Germinal center (tissue), 1 donor: ENCODE measurements around the gene ATG9A.
"Not testable (repeated sequence)": the region's sequence is repeated elsewhere in the genome, so short reads cannot be mapped to it uniquely, and the experiment has no call there.

ENCODE experiments used
- DNase-seq: peaks from one replicate; pipeline ENCODE4 v3.0.0; 2012; ENCODE audit warnings: mixed read lengths, low spot score

Gene ATG9A

DNA sequence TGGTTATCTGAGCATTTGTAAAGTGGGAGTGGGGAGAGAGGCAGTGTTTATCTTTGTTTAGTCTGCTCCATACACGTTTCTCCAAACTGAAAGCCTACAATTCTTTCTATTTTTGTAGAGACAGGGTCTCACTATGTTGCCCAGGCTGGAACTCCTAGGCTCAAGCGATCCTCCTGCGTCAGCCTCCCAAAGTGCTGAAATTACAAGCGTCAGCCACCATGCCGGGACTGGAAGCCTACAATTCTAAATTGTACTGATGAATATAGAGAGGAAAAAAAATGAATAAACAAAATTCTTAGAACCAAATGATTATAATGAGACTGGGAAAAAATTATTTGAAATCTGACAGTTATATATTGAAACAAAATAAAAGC is 24.3 kb downstream of the ATG9A start:
- no peak for DNase-seq

GRCh38 chr2:219204425-219205164 is 24.8 kb downstream of the ATG9A start:
- DNase-seq, result no peak

DNA sequence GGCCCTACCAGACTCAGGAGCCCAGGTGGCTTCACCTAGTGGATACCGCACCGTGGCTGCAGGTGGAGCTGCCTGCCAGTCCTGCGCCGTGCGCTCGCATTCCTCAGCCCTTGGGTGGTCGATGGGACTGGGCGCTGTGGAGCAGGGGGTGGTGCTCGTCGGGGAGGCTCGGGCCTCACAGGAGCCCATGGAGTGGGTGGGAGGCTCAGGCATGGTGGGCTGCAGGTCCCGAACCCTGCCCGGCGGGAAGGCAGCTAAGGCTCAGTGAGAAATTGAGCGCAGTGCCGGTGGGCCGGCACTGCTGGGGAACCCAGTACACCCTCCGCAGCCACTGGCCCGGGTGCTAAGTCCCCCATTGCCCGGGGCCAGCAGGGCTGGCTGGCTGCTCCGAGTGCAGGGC is 28.1 kb downstream of the ATG9A start:
- not testable (repeated sequence) for DNase-seq

DNA sequence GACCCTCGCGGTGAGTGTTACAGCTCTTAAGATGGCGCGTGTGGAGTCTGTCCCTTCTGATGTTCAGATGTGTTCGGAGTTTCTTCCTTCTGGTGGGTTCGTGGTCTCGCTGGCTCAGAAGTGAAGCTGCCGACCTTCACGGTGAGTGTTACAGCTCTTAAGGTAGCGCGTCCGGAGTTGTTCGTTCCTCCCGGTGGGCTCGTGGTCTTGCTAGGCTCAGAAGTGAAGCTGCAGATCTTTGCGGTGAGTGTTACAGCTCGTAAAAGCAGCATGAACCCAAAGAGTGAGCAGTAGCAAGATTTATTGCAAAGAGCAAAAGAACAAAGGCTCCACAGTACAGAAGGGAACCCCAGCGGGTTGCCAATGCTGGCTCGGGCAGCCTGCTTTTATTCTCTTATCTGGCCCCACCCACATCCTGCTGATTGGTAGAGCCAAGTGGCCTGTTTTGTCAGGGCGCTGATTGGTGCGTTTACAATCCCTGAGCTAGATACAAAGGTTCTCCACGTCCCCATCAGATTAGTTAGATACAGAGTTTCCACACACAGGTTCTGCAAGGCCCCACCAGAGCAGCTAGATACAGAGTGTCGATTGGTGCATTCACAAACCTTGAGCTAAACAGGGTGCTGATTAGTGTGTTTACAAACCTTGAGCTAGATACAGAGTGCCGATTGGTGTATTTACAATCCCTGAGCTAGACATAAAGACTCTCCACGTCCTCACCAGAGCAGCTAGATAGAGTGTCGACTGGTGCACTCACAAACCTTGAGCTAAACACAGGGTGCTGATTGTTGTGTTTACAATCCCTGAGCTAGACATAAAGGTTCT is 28.7 kb downstream of the ATG9A start:
- not testable (repeated sequence) for DNase-seq

GRCh38 chr2:219199470-219200211 is 29.8 kb downstream of the ATG9A start:
- no peak for DNase-seq

DNA sequence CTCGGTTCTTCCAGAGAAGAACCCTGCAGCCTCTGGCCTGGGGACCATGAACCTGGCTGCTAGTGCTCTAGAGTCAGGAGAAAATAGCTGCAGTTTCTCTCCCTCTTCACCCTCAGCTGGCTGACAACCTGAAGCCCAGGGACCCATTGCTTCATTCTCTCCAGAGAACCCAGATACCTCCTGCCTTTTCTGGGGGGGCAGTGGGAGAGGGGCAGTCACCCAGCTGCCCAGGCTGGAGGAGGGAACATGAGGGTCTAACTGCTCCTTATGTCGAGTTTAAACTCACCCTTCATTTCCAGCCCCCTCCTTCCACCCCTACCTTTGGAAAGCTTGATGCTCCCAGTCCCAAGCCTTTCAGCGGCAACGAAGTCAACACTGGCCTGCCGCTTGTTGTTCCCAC is 30.5 kb downstream of the ATG9A start:
- DNase-seq, result no peak

GRCh38 chr2:219197388-219197787 is 32.0 kb downstream of the ATG9A start:
- DNase-seq, result no peak

DNA sequence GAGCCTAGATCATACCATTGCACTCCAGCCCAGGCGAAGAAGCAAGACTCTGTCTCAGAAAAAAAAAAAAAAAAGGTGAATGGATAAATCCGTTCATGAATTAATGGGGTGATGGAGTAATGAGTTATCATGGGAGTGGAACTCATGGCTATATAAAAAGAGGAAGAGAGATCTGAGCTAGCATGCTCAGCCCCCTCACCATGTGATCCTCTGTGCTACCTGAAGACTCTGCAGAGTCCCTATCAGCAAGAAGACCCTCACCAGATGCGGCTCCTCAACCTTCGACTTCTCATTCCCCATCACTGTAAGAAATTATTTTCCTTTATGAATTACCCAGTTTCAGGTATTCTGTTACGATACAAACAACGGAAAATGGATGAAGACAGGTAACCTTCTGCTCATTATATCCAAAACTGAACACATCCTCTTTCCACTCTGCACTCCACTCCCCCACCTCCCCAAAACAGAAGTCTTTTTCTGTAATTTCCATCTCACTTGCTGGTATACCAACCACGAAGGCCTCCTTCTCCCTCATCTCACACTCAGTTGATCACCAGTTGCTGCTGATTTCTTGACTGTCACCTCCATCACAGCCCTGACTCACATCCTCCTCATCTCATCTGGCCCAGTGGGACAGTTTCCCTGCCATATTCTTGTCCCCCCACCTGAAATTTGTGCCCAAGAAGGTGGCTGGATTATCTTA is 42.5 kb downstream of the ATG9A start:
- peak; percentile 15 for DNase-seq

GRCh38 chr2:219184121-219184520 is 45.3 kb downstream of the ATG9A start:
- no peak for DNase-seq

GRCh38 chr2:219183151-219183772 is 46.2 kb downstream of the ATG9A start:
- no peak for DNase-seq

DNA sequence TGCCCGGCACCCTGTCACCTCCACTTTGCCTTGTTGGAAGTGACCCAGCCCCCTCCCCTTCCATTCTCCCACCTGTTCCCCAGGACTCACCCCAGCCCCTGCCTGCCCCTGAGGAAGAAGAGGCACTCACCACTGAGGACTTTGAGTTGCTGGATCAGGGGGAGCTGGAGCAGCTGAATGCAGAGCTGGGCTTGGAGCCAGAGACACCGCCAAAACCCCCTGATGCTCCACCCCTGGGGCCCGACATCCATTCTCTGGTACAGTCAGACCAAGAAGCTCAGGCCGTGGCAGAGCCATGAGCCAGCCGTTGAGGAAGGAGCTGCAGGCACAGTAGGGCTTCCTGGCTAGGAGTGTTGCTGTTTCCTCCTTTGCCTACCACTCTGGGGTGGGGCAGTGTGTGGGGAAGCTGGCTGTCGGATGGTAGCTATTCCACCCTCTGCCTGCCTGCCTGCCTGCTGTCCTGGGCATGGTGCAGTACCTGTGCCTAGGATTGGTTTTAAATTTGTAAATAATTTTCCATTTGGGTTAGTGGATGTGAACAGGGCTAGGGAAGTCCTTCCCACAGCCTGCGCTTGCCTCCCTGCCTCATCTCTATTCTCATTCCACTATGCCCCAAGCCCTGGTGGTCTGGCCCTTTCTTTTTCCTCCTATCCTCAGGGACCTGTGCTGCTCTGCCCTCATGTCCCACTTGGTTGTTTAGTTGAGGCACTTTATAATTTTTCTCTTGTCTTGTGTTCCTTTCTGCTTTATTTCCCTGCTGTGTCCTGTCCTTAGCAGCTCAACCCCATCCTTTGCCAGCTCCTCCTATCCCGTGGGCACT is 46.9 kb downstream of the ATG9A start:
- DNase-seq, result no peak

DNA sequence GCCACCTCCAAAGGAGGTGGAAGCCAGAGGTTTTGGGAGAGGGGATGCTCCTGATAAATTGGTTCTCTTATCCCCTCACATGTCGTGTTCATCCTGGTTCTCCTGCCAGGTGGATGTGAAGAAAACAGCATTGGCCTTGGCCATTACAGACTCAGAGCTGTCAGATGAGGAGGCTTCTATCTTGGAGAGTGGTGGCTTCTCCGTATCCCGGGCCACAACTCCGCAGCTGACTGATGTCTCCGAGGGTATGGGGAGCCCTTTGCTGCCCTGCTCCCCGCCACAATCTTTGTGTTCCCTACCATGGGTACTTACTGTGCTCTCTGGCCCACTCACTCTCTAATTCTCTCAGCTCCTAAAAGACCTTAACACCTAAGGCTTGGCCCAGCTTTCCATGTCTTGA is 47.9 kb downstream of the ATG9A start:
- DNase-seq, result no peak

GRCh38 chr2:219180961-219181360 is 48.5 kb downstream of the ATG9A start:
- DNase-seq, result no peak

DNA sequence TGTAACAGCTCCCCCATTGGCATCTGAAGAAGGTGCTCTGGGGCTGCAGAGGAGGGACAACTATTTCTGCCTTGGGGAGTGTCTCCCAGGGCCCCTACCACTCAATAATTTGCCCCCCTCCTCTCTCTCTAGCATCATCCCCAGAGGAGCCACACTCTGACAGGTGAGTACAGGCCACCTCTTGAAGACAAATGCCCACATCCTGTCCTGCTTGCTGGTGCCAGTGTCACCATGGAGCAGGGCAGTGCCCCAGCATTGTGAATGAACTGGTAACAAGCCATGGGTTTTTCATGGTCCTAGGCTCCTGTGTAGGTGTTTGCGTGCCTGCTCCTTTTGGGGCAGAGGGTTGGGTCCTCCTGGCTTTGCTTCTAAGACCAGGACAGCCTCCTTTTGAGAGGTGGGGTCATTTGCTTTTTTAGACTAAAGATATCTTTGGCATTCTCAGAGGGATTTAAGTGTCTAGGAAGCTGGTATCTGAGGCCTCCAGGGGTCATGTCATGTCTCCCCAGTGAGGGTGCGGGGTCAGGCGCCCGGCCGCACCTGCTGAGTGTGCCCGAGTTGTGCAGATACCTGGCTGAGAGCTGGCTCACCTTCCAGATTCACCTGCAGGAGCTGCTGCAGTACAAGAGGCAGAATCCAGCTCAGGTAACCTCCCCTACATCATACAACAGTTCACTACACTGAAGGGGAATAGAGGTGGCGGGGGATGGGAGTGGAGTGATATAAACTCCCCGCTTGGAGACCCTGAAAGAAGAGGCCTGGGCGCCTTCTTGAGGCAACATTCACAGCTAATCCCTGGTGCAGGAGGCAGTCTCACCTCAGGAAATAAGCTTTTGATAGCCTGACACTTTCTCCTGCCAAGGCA is 49.6 kb downstream of the ATG9A start:
- no peak for DNase-seq

DNA sequence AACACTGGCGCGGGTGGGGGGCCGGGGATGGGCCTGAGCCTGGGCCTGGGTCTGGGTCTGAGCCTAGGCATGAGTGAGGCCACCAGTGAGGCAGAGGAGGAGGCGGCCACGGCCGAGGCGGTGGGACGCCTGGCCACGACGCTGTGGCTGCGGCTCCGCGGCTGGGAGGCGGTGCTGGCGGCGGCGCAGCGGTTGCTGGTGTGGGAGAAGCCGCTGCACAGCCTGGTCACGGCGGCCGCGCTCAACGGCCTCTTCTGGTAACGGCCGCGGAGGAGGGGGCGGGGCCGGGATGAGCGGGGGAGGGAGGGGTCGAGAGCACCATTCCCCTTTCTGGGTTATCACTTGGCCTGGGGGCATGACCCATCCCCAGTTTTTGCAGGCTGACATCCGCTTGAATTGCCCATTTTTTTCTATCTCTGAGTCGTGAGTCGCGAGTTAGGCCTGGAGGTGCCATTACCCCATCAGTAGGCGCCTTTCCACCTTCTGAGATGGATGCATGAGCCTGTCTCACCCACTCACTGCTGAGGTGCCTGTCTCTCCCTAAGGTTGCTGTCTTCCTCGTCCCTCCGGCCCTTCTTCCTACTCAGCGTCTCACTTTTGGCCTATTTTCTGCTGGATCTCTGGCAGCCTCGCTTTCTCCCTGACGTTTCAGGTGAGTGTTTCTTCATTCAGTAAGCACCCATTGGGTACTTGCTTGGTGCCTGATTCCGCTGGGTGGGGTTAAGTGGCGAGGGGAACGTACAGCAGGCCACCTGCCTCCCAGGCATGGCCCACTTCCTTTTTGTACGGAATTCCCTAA is 50.9 kb downstream of the ATG9A start:
- peak; percentile 40 for DNase-seq

DNA sequence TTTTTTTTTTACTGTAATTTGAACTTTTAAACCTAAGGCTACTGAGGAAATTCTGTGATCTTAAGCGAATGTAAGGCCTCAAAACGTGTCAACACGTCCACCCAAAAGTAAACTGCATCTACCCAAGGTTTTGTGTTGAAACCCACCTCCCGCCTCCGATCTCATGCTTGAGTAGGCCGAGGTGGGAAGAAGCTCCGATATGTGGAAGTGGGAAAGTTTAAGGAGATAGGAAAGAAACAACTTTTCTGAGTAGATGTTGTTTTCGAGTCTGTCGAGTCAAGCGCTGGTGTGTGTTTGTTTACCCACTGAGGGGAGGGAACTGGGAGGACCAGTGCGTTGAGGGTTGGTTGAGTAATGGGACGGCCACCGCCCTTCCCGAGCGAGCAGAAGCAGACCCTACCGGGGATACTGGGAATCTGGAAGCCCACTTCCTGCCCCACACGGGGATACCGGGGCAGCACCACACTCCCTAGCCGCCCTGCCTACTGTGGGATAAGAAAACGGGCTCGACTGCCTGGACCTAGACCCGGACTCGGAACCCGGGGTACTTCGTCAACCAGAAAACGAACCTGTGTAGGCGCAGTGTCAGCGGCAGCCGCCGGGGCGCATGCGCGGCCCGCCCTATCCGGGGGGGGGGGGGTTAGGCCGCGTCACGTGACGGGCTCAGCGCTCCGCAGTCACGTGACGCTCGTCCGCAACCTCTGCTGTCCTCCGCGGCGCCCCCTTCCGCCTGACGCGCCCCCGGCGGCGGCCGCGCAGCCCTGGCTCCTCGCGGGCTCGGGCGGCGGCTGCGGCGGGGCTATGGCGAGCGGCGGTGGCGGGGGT is 51.7 kb downstream of the ATG9A start, which contains the start of gene RETREG2:
Gene RETREG2, plus strand, starts transcription at position 724 of the 825 bp plus-strand sequence. Its CDS starts 78 bp downstream, at position 802.
- peak; percentile 97 for DNase-seq

DNA sequence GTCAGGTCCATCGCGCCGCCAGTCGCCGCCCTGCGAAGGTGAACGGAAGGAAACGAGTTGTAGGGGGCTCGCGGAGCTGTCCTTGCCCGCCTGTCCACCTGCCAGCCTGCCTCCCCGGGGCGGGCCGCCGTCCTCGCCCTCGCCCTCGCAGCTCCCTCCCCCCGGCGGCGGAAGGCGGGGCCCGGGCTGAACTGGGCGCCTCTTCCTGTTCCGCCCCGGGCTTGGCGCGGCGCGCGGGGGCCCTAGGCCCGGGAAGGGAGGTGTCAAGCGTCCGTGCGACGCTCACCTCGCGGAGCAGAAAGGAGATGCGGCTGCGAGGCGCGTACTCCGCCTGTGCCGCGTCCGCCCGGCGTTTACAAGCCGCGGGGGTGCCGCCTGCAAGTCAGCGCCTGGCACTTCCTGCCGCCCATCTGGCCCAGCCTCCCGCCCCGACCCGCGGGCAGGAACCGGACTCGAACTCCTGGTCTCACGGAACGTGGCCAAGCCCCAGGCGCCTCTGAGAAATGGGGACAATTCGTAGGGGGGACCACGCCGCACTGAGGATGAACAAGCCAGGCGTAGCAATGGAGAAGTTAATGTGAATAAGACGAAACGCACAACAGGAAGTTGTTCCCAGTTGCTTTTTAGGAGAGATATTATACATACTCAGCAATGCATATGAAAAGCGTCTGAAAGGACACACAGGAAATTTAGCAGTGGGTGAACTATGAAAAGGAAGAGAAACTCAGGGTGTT is 52.5 kb downstream of the ATG9A start, which contains the start of gene CNPPD1:
Gene CNPPD1, minus strand, starts transcription at position 108 of the 734 bp plus-strand sequence. Its CDS starts 97 bp downstream, at position 11.
- DNase-seq, result peak; percentile 86
